HG02885 (cell line): ENCODE data around the gene KIF7.

ENCODE experiments used
- ATAC-seq: cut with Tn5 transposase; IDR thresholded peaks from one replicate; pipeline ENCODE4 v1.9.1; 2021; ENCODE audit warnings: mild to moderate bottlenecking; ENCODE audit not compliant: unreplicated experiment, poor library complexity

Gene KIF7

GRCh38 chr15:89649013-89649625 is 6.1 kb downstream of the KIF7 start:
- ATAC-seq: no peak

- ATAC-seq: no peak
These were observed 6.9 kb downstream of the KIF7 start for GRCh38 chr15:89648106-89649012.

GRCh38 chr15:89647191-89647851 is 7.9 kb downstream of the KIF7 start:
- ATAC-seq: no peak

GRCh38 chr15:89646416-89647141 is 8.7 kb downstream of the KIF7 start:
- no peak for ATAC-seq

- no peak for ATAC-seq
These were observed 9.6 kb downstream of the KIF7 start for GRCh38 chr15:89645680-89646079.

GRCh38 chr15:89642106-89642505 is 13.2 kb downstream of the KIF7 start:
- no peak for ATAC-seq

- ATAC-seq: no peak
These were observed 14.2 kb downstream of the KIF7 start for GRCh38 chr15:89641053-89641452.

GRCh38 chr15:89640245-89640644 is 15.0 kb downstream of the KIF7 start:
- no peak for ATAC-seq

GRCh38 chr15:89633585-89633984 is 21.7 kb downstream of the KIF7 start:
- no peak for ATAC-seq

GRCh38 chr15:89632563-89633430 is 22.5 kb downstream of the KIF7 start:
- no peak for ATAC-seq

GRCh38 chr15:89631902-89632264 is 23.4 kb downstream of the KIF7 start:
- ATAC-seq: no peak

GRCh38 chr15:89630974-89631901 is 24.0 kb downstream of the KIF7 start:
- no peak for ATAC-seq

- ATAC-seq: no peak
These were observed 25.0 kb downstream of the KIF7 start for GRCh38 chr15:89630260-89630659.

- no peak for ATAC-seq
These were observed 25.4 kb downstream of the KIF7 start for GRCh38 chr15:89629829-89630228.

GRCh38 chr15:89628806-89629715 is 26.2 kb downstream of the KIF7 start:
- no peak for ATAC-seq

GRCh38 chr15:89628301-89628700 is 27.0 kb downstream of the KIF7 start:
- no peak for ATAC-seq

GRCh38 chr15:89627256-89627970 is 27.9 kb downstream of the KIF7 start:
- ATAC-seq: no peak
